ENCODE measurements around the gene PLXNA2.

DNA sequence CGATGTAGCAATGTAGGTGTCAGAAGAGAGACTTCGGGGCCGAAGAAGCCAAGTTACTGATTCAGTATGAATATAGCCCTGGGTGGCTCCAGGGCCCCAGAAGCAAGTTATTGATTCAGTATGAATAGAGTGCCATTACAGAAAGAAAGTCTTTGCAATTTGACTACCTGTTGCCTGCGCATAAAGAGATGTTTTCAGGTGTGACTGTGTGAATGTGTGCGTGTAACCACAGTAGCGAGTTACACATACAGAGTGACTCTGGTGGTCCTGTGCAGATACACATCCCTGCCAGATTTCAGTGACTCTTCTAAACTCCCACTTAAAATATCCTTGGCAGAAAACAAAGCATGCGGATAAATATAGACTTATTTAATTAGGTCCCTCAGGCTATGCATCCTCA, 190.5 kb downstream of the PLXNA2 start:
- TF ChIP-seq EZH2 (IDR thresholded peaks at IDR 0.05) = no peak
- TF ChIP-seq, protein P1, sequence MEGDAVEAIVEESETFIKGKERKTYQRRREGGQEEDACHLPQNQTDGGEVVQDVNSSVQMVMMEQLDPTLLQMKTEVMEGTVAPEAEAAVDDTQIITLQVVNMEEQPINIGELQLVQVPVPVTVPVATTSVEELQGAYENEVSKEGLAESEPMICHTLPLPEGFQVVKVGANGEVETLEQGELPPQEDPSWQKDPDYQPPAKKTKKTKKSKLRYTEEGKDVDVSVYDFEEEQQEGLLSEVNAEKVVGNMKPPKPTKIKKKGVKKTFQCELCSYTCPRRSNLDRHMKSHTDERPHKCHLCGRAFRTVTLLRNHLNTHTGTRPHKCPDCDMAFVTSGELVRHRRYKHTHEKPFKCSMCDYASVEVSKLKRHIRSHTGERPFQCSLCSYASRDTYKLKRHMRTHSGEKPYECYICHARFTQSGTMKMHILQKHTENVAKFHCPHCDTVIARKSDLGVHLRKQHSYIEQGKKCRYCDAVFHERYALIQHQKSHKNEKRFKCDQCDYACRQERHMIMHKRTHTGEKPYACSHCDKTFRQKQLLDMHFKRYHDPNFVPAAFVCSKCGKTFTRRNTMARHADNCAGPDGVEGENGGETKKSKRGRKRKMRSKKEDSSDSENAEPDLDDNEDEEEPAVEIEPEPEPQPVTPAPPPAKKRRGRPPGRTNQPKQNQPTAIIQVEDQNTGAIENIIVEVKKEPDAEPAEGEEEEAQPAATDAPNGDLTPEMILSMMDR (IDR thresholded peaks at IDR 0.05) = no peak
